Measurements from ENCODE around the gene PITX2.
A peak's percentile ranks its signal among the peaks of the same experiment; 100 is the strongest.

The PITX2 gene

GRCh38 chr4:110636680-110637407 is 14.0 kb upstream of the PITX2 start:
- peak; percentile 77 for DNase-seq (ENCODE audit: low read depth, low spot score)

DNA sequence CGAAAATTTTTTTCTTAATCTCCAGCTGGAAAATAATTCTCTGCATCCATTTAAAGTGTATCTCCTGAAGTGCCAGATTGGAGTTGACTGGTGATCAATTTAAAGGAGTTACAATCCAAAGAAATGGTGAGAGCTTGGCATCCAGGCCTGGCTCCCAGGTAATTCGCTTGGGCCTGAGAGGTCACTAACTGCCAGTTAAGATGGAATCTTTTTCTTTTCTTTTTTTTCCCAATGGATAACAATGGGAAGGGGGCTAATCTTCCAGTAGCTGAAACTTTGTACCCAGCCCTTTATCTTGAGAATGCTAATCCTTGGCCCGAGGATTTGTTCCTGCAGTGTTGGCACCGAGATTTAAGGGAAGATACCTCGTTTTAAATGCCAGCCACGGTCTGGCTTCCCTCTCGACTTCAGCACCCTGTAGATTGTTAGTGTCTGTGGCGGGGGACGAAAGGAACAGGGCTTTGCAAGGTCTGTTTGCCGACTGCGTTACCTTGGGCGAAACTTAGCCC is 13.3 kb upstream of the PITX2 start:
- no peak for DNase-seq (ENCODE audit: low read depth, low spot score)

DNA sequence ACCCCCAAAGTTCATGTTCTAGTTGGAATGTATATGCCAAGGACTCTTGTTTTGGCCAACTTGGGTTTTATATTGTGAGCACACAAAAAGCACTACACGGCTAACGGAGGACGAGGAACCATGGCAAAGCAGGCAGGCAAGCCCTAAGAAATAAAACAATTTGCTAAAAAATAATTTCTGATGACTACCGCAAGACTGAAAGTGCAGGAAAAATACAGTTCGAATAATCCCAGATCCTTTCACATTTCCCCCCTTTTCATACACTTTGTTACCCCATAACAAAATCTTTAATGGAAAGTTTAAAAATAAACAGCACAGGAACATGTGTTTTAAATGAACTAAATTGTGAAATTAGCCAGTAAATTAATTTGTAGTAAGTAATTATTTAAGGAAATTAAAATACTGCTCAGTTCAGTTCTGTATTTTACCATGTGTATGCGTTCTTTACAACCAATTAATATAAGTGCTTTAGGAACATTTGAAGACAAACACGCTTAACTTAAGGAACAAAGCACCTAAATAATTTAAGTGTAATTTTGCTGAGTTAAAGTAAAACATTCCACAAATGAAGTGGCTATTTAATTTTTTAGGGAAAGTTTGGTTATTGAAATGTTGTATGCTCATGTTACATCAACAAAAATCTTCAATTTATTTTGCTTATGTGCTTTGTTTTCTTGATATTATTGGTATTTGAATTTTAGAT is 12.4 kb upstream of the PITX2 start:
- no peak for DNase-seq (ENCODE audit: low read depth, low spot score)

DNA sequence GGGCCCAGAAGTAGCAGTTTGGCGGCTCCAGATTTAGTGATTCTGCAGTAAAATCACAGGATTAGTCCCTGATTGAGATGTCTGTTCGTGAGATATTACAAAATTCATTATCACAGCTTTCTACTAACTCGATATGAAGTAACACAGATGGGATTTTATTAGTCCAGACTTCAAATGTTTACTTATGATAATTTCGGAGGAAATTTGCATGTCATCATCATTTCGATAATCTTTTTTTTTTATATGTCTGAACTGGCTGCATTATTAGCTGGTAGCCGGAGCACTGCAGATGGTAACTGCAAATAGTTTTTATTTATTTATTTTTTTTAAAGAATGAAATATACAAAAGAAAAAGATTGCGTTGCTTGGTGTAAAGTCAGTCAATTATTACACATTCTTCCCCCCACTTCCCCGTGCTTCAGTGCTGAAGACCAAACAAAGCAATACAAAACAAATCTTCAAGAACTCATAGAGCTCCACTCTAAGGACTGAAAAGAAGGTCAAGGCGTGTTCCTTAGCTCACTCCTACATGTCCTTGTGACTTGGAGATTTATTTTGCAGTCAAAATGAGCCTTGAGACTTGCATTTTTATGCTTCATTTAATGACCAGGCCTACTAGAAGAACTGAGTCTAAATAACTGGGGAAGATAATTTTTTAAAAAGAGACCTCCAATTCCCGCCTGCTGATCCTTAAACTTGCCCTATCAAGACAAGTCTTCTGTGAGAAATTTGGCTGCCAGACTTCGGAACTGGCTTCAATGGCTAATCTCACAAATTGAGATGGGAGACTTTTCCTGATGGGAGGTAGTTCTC is 11.7 kb upstream of the PITX2 start:
- no peak for DNase-seq (ENCODE audit: low read depth, low spot score)

DNA sequence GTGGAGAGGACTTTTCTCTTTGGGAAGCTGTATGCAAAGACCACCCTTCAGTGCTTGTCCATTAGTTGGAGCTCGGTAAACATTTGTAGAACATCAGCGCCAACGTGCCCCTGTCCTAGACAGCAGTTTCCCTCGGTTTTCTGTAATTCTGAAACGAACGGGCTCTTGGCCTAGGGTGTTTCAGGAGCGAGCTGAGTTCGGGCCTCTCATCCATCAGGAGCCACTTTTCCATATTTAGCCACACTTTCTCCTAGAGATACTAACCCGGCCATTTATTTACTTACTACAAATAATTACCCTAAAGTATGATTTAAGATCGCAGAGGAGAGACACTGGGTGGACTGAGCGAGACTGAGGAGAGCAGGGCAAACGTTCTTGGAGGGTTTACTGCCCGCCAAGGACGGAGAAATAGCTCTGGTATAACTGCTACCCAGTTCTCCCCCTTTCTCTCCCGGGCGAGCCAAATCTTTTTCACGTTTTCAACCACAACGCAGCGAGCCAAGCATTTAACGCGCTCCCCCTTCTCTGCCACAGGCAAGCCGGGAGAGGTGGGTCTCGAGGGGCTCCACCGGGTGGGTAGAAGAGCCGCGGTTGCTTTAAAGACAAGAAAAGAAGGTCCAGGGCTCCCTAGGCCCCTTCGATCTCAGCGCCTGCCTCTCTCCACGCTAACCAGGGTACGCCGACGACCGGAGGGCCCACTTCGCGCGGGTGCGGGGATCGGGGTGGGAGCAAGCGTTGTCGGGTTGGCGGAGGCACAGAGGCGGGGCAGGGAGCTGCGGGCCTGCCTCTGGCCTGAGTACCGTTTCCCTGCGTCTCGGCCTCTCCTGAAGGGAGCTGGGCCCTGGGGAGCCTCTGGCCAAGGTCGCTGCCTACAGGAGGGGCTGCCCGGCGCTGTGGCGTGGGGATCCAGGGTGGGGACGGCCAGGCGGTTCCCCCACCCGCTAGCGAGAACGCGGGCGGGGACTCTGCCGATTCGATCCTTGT is 10.8 kb upstream of the PITX2 start:
- DNase-seq (ENCODE audit: low read depth, low spot score): no peak

GRCh38 chr4:110632506-110633357 is 9.9 kb upstream of the PITX2 start:
- DNase-seq (ENCODE audit: low read depth, low spot score): no peak

DNA sequence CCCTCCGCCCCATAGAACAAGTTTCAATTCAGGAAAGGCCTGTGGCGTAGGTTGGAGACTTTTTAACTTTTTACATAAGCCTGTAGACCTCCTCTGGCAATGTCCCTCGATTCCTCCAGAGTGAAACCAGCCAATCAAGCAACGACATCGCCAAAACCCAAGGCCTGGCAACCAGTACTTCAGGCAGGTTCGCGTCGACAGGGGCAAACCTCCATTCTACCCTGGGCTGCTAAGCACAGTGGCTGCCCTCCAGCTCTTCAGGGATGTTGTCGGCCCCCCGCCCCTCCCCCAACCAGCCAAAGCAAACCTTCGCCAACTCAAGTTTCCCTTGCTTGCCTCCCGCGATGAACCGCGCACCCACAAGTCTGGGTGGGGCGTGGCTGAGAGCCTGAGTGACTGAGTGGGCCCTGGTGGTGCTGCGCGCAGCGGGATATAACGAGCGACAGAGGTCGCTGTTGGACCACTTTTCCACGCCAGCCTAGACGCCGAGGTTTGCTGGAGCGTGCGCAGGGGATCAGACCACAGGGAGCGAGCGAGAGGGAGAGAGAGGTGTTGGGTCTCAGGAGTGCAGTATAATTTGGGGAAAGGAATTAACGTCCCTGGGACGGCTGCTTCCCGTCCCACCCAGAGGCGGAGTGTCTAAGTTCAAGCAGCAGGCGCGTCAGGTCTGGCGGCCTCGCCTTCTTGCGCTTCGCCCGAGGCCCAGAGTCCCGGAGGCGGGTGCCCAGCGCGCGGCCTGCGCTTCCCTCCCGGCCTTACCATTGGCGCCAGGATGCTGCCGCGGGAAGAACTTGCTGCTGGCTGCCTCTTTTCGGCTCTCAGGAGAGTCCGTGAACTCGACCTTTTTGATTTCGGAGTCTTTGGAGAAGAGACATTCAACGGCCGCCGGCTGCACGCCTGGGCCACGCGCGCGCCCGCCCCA is 9.0 kb upstream of the PITX2 start:
- peak; percentile 96 for DNase-seq (ENCODE audit: low read depth, low spot score)

DNA sequence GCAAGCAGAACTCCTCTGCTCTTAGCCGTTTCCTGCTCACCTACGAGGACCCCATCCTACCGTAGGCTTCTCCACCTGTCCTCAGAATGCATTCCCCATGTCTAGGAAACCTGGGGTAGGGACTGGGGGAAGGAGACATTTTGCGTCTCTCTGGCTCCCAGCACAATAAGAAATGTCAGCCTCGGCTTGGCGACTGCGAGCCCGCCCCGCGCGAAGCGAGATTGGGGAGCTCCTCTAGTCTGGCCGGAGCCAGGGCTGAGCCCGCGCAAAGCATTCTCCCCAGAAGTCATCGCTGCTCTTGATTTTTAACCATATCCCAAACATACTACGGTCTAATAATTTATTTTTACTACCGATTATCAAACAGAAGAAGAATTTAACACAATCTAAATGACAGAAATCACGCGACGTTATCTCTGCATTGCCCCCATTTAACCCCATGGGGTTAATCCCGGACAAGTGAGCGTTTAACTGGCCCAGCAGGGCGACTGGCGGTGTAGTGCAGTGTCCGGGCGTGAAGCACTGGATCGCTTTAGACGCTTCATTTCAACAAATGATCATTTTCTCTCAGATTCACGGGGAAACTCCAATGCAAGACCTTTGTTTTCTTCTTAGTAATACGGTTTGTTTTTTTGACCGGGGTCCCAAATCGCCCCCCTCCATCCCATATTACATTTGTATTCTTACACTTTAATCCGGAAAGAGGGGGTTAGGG is 8.0 kb upstream of the PITX2 start:
- no peak for DNase-seq (ENCODE audit: low read depth, low spot score)

DNA sequence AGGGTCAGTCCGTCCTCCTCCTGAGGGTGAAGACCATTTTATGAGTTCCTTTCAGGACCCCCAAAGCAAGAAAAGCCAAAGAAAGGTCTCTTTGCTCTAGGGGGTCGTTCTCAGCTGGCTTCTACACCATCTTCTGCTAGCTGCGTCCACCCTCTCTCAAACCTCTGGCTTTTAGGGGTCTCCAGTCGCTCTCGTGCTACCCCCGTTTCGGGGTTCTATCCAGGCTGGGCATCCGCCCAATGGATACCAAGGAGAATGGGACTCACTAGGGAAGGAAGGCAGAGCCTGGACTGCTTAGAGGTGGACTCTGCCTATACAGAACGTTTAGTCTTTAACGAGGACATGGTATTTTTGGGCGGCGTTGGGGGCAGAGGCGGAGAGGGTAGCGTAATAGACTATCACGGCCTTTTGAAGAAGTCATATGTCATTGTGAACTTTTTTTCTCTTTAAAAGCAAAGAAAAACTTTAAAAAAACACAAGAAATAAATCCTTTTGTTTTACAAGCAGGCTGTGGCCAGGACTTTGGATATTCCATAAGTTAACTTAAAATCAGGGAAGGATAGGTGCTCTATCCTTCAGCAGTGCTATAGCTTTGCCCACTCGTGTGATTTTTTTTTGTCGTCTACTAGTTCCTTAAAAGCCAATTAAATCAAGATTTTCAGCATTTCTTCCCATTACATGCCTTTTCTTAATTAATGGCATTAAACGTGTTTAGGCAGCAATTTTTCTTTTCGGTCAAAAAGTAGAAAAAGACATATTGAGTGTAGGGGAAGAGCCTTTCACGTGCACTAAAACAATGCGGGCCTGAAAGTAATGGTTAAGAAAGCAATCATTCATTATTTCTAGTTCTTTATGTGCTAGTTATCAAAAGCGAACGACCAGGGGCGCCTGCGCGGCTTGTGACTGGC is 7.2 kb upstream of the PITX2 start:
- no peak for DNase-seq (ENCODE audit: low read depth, low spot score)

DNA sequence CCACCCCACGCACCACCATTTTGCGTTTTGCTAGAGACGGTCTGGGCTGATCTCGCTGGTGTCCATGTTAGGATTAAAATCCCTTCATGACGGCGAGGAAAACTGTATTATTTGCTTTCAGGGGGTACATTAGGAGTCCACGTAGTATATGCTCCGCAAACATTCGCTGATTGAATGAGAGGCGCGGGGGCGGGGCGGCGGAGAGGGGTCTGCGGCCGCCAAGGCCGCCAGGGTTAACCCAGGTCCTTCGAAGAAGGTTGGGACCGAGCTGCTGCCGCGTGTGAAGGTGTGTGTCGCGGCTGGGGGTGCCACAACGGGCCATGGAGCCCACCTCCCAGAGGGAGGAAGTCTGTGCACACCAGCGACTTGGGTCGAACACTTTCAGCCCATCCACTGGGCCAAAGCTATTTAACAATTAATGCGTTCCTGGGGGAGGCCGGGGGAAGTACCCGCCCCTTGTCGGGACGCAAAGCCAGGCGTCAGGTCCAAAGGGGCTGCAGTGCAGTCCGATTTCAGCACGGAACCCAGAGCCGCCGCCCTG is 6.4 kb upstream of the PITX2 start:
- DNase-seq (ENCODE audit: low read depth, low spot score): no peak

GRCh38 chr4:110628663-110629213 is 5.9 kb upstream of the PITX2 start:
- DNase-seq (ENCODE audit: low read depth, low spot score): no peak

- DNase-seq (ENCODE audit: low read depth, low spot score): no peak
Measured at GRCh38 chr4:110627977-110628662, 5.2 kb upstream of the PITX2 start.

DNA sequence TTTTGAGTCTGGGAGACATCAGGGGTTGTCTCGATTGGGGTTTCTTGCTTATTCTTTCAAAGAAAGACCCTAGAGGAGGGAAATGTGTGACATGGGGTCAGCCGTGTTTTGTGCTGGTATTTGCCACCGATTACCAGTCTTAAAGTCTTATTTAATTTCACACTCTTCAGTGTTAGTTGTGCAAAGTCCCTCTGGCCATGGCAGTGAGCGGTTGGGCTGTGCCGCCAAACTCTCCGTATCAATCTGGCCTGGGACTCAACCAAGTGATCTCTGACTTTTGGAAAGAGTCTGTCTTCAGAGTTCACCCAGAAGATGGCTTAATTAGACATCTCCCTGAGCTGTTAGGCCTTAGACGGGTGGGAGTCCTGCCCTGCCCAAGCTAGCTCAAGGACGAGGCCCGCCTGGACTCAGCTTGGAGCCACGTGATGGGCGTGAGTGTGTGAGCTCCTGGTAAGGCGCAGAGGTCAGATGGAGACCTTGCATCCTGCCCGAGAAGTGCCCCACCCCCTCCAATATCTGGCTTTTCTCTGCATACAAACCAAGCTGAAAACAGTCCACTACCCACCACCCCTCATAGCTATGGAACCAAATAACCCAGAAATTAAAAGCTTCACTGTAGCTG is 3.8 kb upstream of the PITX2 start:
- DNase-seq (ENCODE audit: low read depth, low spot score): no peak

DNA sequence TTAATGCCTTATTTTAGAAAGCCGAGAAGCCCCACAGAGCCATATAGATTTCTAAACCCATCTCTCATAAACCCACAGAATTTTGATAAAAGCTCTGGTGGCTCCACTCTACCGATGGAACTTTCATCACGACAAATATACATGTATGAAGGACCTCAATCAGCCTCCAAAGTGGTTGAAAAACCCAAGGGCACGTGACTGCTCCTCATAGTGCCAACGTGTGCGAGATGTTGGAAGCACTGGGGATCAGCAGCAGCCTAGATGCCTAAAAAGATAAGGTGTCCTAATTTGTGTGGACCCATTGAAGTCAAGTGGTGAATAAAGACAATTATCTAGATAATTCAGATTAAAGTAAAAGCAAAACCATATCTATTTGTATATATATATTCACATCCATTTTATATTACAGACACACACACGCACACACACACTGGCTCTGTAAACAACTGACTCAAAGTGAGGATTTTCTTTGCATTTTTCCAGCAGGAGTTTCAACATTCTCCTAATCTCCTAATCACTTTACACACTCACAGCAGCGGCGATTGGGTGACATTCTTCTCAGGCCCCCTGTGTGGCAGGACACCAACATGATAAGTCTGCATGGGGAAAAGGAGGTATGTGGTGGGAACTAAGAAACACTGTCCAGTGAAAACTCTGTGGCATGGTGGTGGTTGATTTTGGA is 2.8 kb upstream of the PITX2 start:
- no peak for DNase-seq (ENCODE audit: low read depth, low spot score)

DNA sequence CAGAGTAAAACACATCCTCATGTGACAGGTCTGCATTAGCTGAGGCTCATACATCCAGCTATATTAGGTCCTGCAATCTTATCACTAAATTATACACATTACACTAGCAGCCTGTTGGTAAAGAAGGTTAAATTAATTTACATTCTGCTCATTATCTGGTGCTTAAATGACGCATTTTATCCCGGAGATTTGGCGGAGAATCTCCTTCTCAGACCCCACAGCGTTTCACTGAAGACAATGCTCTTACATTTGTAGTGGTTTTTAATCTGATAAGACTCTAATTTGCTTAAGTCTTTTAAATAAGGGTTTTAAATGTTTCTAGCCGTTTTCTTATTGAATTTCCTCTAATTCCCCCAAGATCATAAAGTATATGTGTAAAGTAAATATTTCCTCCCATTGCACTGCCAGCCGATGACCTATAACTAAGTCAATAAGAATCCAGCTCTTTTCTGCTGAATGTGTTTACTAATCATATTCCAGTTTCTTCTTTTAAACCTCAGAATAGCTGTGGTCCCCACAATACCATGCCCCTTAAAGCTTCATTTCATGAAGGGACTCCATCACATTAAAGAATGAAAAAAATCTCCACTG is 2.1 kb upstream of the PITX2 start:
- DNase-seq (ENCODE audit: low read depth, low spot score): no peak
